A673 (cell line): ENCODE results near the gene SMOC1. TPM values are rescaled to one million over a fixed set of nuclear protein-coding genes. Genes with fewer than 3 reads are reported as not detected.

Experiments used
- BruUV-seq: library from RNA; stranded (reverse); fragments of 400-500 nt; replicated peaks from 2 replicates; lab custom pipeline; 2021; lab: Mats Ljungman, UMichigan
- CTCF ChIA-PET: fragments of 300-600 bp; sonication (Branson Sonifier 250); formaldehyde crosslinking; loops from one replicate; lab custom pipeline; 2022; ENCODE audit warnings: antibody characterized with exemption; lab: Charles Lee
- POLR2A ChIA-PET: fragments of 300-600 bp; sonication (Branson Sonifier 250); formaldehyde crosslinking; loops from one replicate; lab custom pipeline; 2022; ENCODE audit warnings: antibody characterized with exemption; ENCODE audit not compliant: low non-redundant PET; lab: Charles Lee
- DNase-seq: peaks from one replicate; pipeline ENCODE4 v3.0.0-alpha.2; 2015; ENCODE audit warnings: low spot score
- H3K27ac ChIP-seq: fragments of 200-600 bp; sonication (generic); 2 replicates; pipeline ENCODE4 v1.5.1; 2016; ENCODE audit warnings: mixed run types, low read depth, mild to moderate bottlenecking, mixed read lengths, antibody characterized with exemption, low read length; ENCODE audit not compliant: poor library complexity, severe bottlenecking
- H3K27me3 ChIP-seq: fragments of 200-600 bp; sonication (generic); replicated peaks from 2 replicates; pipeline ENCODE4 v1.6.1; 2017; ENCODE audit warnings: mixed run types, low read depth, mild to moderate bottlenecking, mixed read lengths, antibody characterized with exemption, low read length; ENCODE audit not compliant: insufficient read depth, poor library complexity
- H3K36me3 ChIP-seq: fragments of 200-600 bp; sonication (generic); 2 replicates; pipeline ENCODE4 v1.6.1; 2016; ENCODE audit warnings: mixed run types, mild to moderate bottlenecking, mixed read lengths, antibody characterized with exemption, low read length; ENCODE audit not compliant: insufficient read depth, poor library complexity, severe bottlenecking
- H3K4me1 ChIP-seq: fragments of 200-600 bp; sonication (generic); 2 replicates; pipeline ENCODE4 v1.6.1; 2017; ENCODE audit warnings: mixed run types, mild to moderate bottlenecking, mixed read lengths, antibody characterized with exemption, low read length; ENCODE audit not compliant: insufficient read depth, poor library complexity, severe bottlenecking
- H3K4me3 ChIP-seq: fragments of 200-600 bp; sonication (generic); 2 replicates; pipeline ENCODE4 v1.5.1; 2016; ENCODE audit warnings: low read depth, mixed run types, mild to moderate bottlenecking, mixed read lengths, low read length; ENCODE audit not compliant: poor library complexity, severe bottlenecking
- H3K9me3 ChIP-seq: fragments of 200-600 bp; sonication (generic); 2 replicates; pipeline ENCODE4 v1.6.1; 2016; ENCODE audit warnings: mixed run types, low read depth, mild to moderate bottlenecking, mixed read lengths, antibody characterized with exemption, low read length; ENCODE audit not compliant: poor library complexity, severe bottlenecking
- EZH2 ChIP-seq: fragments of 200-600 bp; sonication (generic); IDR thresholded peaks from 2 replicates; pipeline ENCODE4 v1.6.1; 2017; ENCODE audit warnings: borderline replicate concordance, low read depth, mild to moderate bottlenecking, mixed read lengths, antibody characterized with exemption, low read length; ENCODE audit not compliant: poor library complexity, severe bottlenecking
- intact Hi-C: fragments of 100-400 bp; cut with micrococcal nuclease; formaldehyde crosslinking; loops from one replicate; pipeline ENCODE4 v1.10.0; 2022; ENCODE audit not compliant: unreplicated experiment
- total RNA-seq: library from RNA; stranded (reverse); gene quantifications from 2 replicates; pipeline ENCODE4 v1.2.3, GENCODE V29; 2021
- TF ChIP-seq, protein P1 (sequence below): fragments of 300-800, 200-600 bp; sonication (generic); conservative IDR thresholded peaks from 2 replicates; pipeline ENCODE4 v1.5.1; 2017; ENCODE audit warnings: low read depth, mild to moderate bottlenecking, antibody characterized with exemption, low read length, moderate library complexity, mixed read lengths

SMOC1 gene
- total RNA-seq, 1 experiment from 2014 or later, result not detected

DNA sequence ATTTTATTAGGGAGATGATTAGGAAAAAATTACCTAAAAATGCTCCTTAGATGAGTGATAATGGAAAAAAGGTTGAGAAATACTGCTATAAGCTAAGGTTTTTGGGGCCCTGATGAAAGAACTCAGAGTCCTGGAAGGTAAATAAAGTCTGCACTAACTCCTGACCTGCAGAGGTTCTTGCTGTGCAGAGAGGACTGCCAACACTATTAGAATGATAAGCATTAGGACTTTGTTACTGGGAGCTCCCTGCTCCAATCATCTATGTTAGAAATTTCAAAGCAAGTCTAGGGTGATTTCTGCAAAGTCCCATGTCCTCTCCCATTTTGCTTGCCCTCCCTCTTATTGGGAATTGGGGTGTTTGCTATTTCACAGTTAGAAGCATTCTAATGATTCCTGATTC is 112.2 kb downstream of the SMOC1 start:
- DNase-seq, result no peak
- TF ChIP-seq EZH2, result no peak
- no peaks in the 10 kb centered on the region for H3K4me1 ChIP-seq
- H3K9me3 ChIP-seq, result no peaks in the 10 kb centered on the region
- no peak overlapping the region for H3K4me3 ChIP-seq
- CTCF ChIA-PET, result no interaction called here
- intact Hi-C loops, result no loop called here
- H3K27me3 ChIP-seq, result peaks cover 95% of the 10 kb centered on the region
- H3K27ac ChIP-seq, result no peak overlapping the region
- POLR2A ChIA-PET, result no interaction called here
- H3K36me3 ChIP-seq, result no peaks in the 10 kb centered on the region
- BruUV-seq, result no TSS peak

DNA sequence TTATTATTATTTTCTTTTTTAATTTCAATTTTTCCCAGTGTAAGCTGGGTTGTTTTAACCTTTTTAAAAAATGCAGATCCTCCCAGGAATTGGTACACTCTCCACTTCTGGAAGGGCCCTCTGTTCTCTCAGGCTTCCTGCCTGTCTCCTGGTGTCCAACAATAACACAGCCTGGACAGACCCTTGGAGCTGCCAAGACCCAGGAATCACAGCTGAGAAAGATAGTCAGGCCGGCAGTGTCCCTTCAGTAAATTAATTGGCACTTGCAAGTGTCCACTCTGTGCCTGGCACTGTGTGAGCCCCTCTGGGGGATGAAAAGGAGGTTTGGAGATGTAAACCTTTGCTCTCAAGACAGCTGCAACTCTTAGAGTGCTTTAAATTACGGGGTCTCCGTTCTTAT is 113.3 kb downstream of the SMOC1 start:
- TF ChIP-seq, protein P1, sequence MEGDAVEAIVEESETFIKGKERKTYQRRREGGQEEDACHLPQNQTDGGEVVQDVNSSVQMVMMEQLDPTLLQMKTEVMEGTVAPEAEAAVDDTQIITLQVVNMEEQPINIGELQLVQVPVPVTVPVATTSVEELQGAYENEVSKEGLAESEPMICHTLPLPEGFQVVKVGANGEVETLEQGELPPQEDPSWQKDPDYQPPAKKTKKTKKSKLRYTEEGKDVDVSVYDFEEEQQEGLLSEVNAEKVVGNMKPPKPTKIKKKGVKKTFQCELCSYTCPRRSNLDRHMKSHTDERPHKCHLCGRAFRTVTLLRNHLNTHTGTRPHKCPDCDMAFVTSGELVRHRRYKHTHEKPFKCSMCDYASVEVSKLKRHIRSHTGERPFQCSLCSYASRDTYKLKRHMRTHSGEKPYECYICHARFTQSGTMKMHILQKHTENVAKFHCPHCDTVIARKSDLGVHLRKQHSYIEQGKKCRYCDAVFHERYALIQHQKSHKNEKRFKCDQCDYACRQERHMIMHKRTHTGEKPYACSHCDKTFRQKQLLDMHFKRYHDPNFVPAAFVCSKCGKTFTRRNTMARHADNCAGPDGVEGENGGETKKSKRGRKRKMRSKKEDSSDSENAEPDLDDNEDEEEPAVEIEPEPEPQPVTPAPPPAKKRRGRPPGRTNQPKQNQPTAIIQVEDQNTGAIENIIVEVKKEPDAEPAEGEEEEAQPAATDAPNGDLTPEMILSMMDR, result no peak
- no peak for TF ChIP-seq EZH2
- no peak overlapping the region for H3K27ac ChIP-seq
- H3K4me1 ChIP-seq, result no peaks in the 10 kb centered on the region
- intact Hi-C loops, result no loop called here
- ChIA-PET POLR2A (no interaction called here), CTCF (no interaction called here)
- BruUV-seq, result no TSS peak
- DNase-seq, result no peak
- no peaks in the 10 kb centered on the region for H3K9me3 ChIP-seq
- H3K27me3 ChIP-seq, result peaks cover 89% of the 10 kb centered on the region
- H3K4me3 ChIP-seq, result no peak overlapping the region
- no peaks in the 10 kb centered on the region for H3K36me3 ChIP-seq

DNA sequence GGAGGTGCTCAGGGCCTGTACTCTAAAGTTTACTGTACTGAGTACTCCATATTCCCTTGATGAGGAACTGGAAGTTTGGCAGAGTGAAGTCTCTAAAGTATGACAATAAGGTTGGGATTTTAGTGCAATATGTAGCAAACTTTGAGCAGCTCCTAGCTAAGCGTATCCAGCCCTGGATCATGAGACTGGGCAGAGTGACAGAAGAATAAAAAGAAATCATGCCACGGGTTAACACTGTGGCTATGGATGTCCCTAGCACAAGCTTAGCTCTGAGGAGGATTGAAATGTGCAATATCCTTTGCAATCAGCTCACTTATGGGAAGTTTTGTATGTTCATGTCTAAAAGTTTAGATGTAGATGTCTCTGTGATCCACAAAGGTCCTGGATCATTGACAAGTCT is 114.1 kb downstream of the SMOC1 start:
- Histone ChIP-seq H3K27ac (no peak overlapping the region), H3K4me3 (no peak overlapping the region), H3K36me3 (no peaks in the 10 kb centered on the region), H3K4me1 (no peaks in the 10 kb centered on the region), H3K9me3 (no peaks in the 10 kb centered on the region), H3K27me3 (peaks cover 87% of the 10 kb centered on the region)
- BruUV-seq, result no TSS peak
- ChIA-PET POLR2A (no interaction called here), CTCF (no interaction called here)
- no peak for DNase-seq
- intact Hi-C loops, result no loop called here
- TF ChIP-seq EZH2, result no peak
- TF ChIP-seq, protein P1, result no peak

DNA sequence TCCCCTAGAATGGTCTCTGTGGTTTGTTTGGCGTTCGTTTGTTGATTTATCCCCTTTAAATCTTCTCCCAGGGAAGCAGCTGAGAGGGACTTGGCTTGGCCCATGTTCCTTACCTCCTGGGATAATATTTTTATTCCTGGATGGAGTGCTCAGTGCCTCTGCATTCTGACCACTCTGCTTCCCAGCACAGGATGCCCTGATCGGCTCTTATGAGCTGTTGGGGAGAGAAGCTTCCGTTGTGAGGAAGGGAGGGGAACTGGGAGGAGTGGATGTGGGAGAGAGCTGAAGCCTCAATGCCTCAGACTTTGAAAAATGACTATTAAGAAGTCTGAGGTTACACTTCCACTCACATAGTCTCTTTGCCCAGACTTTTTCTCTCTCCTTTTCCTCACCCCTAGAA is 114.8 kb downstream of the SMOC1 start:
- no peak overlapping the region for H3K27ac ChIP-seq
- no TSS peak for BruUV-seq
- ChIA-PET POLR2A (no interaction called here), CTCF (no interaction called here)
- TF ChIP-seq, protein P1, result no peak
- no peak for TF ChIP-seq EZH2
- intact Hi-C loops, result no loop called here
- no peaks in the 10 kb centered on the region for H3K4me1 ChIP-seq
- H3K27me3 ChIP-seq, result peaks cover 80% of the 10 kb centered on the region
- no peaks in the 10 kb centered on the region for H3K9me3 ChIP-seq
- no peak for DNase-seq
- H3K36me3 ChIP-seq, result no peaks in the 10 kb centered on the region
- H3K4me3 ChIP-seq, result no peak overlapping the region
